D721Med (cell line): ENCODE results near the gene NRXN3.

Experiments
- DNase-seq: peaks from one replicate; pipeline ENCODE4 v3.0.0; 2011; ENCODE audit warnings: low spot score; ENCODE audit not compliant: insufficient read length
- FAIRE-seq: peaks from 2 replicates; lab custom pipeline; 2011; peaks lifted over from hg19 to GRCh38; lab: Jason Lieb, UNC
- TF ChIP-seq, protein P1 (sequence below): IDR thresholded peaks from 2 replicates; pipeline ENCODE4 v1.5.1; 2012; ENCODE audit warnings: mild to moderate bottlenecking, control low read depth; ENCODE audit not compliant: insufficient read depth; ENCODE audit errors: missing control alignments

Gene NRXN3

GRCh38 chr14:79881299-79881698 lies 1711.1 kb downstream of the NRXN3 start:
- FAIRE-seq: no peak
- TF ChIP-seq, protein P1, sequence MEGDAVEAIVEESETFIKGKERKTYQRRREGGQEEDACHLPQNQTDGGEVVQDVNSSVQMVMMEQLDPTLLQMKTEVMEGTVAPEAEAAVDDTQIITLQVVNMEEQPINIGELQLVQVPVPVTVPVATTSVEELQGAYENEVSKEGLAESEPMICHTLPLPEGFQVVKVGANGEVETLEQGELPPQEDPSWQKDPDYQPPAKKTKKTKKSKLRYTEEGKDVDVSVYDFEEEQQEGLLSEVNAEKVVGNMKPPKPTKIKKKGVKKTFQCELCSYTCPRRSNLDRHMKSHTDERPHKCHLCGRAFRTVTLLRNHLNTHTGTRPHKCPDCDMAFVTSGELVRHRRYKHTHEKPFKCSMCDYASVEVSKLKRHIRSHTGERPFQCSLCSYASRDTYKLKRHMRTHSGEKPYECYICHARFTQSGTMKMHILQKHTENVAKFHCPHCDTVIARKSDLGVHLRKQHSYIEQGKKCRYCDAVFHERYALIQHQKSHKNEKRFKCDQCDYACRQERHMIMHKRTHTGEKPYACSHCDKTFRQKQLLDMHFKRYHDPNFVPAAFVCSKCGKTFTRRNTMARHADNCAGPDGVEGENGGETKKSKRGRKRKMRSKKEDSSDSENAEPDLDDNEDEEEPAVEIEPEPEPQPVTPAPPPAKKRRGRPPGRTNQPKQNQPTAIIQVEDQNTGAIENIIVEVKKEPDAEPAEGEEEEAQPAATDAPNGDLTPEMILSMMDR: no peak
- no peak for DNase-seq

DNA sequence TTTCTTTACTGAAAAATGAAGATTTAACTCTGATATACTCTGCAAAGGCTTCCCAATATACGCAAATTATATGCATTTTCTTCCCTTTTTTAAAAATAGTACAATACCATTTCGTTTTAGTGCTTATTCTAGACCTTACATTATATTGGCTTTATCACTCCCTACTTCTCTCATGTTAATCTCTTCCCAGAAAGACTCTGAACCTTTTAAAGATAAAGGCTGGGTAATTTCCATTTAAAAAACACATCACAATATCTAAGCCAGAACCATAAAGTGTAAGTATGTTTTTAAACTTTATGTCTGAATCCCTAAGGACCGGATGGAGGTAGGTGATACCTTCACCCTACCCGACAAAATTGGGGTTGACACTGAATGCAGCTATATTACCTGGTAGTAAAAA lies 1720.4 kb downstream of the NRXN3 start:
- DNase-seq (no peak), FAIRE-seq (no peak)
- TF ChIP-seq, protein P1: no peak

DNA sequence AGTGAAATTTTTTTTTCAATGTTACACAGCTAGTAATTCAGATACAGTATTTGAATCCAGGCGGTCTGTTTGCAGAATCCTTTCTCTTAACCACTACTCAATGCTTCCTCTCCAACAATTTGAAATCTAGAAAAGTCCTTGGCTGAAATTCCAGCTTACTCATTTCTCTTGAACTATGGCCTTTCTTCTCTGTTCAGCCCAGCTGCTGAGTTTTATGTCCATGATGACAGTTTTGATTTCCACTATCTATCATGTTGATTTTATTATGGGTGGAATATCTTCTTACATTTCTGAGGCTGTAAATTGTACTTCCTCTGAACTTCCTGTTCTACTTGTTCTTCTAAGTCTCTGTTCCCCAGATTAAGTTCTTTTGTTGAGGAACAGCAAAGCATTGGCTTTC lies 1725.8 kb downstream of the NRXN3 start:
- FAIRE-seq (no peak), DNase-seq (no peak)
- TF ChIP-seq, protein P1: no peak

DNA sequence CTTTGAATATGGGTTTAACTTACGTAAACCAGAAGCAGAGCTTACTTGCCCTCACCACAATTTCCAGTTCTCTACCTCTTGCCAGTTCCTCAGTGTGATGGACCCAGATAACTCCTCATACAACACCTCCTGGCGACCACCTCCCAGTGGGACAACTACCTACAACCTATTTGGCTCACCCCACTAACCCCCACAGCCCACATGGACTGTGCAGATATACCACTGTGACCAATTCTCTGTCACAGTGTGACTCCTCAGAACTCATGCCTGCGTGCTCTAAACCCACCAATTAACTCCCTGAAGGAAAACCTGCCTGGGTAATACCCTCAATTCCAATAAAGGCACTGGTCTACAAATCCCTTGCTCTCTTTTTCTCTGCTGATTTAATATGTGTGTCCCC lies 1729.4 kb downstream of the NRXN3 start:
- DNase-seq (no peak), FAIRE-seq (no peak)
- TF ChIP-seq, protein P1: no peak

DNA sequence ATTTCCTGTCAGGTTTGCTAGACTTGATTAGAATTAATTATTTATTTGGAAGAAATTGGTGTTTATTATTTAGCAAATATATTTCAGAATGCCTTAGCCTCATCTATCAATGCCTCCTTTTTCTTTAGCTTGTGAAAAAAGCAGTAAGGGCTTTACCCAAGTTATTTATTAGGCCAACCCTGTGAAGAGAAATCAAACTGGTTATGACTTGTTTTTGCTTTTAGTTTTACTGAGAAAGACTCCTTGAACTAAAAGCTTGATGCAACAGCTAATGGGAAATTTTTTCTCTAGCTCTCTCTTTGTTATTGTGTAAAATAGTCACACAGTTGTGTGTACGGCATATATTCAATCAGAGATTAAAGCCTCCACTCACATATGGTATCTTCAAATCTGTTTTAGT lies 1734.3 kb downstream of the NRXN3 start:
- FAIRE-seq: no peak
- TF ChIP-seq, protein P1: no peak
- no peak for DNase-seq

GRCh38 chr14:79906994-79907393 lies 1736.8 kb downstream of the NRXN3 start:
- no peak for DNase-seq
- TF ChIP-seq, protein P1: no peak
- no peak for FAIRE-seq

- no peak for DNase-seq
- TF ChIP-seq, protein P1: no peak
- no peak for FAIRE-seq
Measured at GRCh38 chr14:79910086-79910485, 1739.9 kb downstream of the NRXN3 start.
